AG09319 (cell line): Measurements from ENCODE around the gene BCL2L14.
"Not testable (repeated sequence)": the region's sequence is repeated elsewhere in the genome, so short reads cannot be mapped to it uniquely, and the experiment has no call there.

Experiments
- DNase-seq: peaks from one replicate; pipeline ENCODE4 v3.0.0-alpha.2; 2010; ENCODE audit warnings: low read depth; ENCODE audit errors: extremely low read depth
- TF ChIP-seq, protein P1 (sequence below): IDR thresholded peaks from 2 replicates; pipeline ENCODE4 v1.5.1; 2011; ENCODE audit warnings: low read depth, mild to moderate bottlenecking, inconsistent platforms, low read length, moderate library complexity

The BCL2L14 gene

DNA sequence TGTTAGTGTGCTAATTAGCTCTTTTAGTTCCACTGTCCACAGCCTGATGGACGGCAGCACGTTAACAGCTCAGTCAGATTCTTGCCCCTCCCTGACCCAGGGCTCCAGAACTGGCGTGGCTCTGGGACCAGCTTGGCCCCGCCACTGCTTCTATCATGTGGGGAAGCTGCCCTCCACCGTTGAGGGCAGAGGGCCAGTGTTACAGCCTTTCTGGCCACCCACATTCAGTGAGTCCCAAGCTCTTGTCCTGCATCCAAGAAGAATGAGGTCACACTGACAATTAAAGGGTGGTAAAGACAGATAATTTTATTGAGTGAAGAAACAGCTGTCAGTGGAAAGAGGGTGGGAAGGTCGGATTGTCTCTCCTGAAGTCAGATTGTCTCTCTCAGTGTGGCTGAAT is 36.9 kb downstream of the BCL2L14 start:
- TF ChIP-seq, protein P1, sequence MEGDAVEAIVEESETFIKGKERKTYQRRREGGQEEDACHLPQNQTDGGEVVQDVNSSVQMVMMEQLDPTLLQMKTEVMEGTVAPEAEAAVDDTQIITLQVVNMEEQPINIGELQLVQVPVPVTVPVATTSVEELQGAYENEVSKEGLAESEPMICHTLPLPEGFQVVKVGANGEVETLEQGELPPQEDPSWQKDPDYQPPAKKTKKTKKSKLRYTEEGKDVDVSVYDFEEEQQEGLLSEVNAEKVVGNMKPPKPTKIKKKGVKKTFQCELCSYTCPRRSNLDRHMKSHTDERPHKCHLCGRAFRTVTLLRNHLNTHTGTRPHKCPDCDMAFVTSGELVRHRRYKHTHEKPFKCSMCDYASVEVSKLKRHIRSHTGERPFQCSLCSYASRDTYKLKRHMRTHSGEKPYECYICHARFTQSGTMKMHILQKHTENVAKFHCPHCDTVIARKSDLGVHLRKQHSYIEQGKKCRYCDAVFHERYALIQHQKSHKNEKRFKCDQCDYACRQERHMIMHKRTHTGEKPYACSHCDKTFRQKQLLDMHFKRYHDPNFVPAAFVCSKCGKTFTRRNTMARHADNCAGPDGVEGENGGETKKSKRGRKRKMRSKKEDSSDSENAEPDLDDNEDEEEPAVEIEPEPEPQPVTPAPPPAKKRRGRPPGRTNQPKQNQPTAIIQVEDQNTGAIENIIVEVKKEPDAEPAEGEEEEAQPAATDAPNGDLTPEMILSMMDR: no peak
- no peak for DNase-seq

DNA sequence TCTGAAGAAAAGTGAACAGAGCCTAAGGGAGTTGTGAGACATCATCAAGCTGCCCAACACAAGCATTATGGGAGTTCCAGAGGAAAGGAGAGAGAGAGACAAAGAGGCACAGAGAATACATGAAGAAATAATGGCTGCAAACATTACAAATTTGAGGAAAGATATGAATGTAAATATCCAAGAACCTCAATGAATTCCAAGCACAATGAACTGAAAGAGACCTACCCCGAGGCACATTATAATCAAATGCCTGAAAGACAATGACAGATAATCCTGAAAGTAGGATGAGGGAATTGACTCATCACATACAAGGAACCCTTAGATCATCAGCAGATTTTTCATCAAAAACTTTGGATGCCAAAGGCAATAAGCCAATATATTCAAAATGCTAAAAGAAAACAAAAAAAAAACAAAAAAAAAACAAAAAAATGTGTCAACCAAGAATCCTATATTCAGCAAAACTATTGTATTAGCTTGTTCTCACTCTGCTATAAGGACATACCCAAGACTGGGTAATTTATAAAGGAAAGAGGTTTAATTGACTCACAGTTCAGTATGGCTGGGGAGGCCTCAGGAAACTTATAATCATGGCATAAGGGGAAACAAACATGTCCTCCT is 37.8 kb downstream of the BCL2L14 start:
- TF ChIP-seq, protein P1: no peak
- no peak for DNase-seq

DNA sequence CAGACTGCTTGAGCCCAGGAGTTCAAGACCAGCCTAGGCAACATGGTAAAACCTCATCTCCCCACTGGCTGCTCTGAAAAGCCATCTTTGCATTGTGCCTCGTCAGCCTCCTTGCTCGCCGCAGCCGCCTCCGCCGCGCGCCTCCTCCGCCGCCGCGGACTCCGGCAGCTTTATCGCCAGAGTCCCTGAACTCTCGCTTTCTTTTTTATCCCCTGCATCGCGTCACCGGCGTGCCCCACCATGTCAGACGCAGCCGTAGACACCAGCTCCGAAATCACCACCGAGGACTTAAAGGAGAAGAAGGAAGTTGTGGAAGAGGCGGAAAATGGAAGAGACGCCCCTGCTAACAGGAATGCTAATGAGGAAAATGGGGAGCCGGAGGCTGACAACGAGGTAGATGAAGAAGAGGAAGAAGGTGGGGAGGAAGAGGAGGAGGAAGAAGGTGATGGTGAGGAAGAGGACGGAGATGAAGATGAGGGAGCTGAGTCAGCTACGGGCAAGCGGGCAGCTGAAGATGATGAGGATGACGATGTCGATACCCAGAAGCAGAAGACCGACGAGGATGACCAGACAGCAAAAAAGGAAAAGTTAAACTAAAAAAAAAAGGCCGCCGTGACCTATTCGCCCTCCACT is 40.3 kb downstream of the BCL2L14 start:
- DNase-seq: not testable (repeated sequence)

DNA sequence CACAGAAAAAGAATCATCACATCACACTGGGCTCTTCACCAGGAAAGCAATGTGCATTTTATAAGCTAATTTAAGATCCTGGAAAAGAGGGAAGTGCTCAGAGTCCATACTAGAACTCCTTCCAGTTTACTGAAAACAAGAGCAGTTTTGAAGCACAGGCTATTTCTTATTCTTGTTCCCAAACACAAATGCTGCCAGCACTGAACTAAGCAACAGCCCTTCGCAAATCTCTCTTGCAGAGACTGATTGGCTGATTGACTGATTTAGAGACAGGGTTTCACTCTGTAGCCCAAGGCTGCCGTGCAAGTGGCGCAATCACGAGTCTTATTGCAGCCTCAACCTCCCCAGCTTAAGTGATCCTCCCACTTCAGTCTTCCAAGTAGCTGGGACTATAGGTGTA is 44.8 kb downstream of the BCL2L14 start:
- TF ChIP-seq, protein P1: no peak

DNA sequence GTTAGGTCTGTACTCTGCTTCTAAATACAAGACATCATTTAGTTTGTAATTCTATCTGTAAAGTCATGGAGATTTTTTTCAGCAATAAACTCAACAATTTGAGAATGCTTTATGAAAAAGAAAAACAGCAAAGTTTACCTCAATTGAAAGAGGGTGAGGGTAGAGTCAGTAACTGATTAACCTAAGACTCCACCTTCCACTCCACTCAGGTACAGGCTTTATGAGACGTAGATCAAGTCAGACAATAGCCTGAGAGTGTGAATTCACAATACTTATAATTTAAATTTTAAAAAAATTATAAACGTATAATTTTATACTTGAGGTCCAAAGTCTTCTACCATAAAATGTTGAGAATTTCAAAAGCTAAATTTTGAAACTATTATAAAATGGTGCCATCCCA is 45.9 kb downstream of the BCL2L14 start:
- TF ChIP-seq, protein P1: no peak

More for the DNA sequence above, 44.8 kb downstream of the BCL2L14 start:
- no peak for DNase-seq

DNA sequence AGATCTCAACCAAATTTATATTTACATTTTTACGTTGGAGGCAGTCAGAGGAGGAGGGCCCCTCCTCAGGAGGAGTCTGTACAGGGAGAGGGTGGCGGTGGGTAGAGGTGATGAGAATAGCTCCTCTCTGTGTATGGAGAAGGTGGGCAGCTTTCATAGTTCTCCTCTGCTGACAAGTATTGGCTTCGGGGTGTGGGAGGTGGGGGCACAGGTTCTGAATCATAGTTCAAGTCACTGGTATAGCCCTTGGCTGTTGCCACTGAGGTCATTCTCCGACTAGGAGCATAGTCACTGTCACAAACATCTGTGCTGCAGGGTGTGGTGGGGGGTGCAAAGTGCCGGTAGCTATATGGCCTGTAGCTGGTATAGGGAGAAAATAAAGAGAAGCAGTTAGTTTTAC is 50.3 kb downstream of the BCL2L14 start:
- no peak for DNase-seq

More for the DNA sequence above, 45.9 kb downstream of the BCL2L14 start:
- DNase-seq: no peak

DNA sequence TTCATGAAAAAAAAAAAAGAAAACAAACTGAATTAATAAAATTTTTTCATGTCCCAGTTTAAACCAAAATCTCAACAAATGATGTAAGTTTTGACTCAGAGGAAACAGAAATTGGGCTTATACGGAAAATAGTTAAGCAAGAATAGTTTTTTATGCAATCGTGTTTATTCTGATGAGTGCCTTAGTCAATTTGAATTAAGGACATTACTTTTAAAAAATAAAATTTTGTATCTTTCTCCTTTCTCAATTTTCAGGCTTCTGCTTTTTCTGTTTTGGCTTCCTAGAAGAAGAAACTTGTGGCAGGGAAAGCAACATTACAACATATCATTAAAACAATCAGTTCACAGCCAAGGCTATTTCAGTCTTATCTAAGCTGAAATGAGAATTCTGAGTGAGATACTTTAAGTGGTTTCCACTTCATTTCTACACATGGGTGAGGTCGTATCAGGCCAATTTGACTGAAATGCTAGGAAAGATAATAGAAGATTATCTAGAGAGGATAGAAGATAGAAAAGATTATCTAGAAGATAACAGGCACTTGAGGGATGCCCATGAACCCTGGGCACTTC is 52.4 kb downstream of the BCL2L14 start:
- TF ChIP-seq, protein P1: no peak
- no peak for DNase-seq

More for the DNA sequence above, 50.3 kb downstream of the BCL2L14 start:
- TF ChIP-seq, protein P1: no peak
